IMR-90 (cell line): ENCODE measurements around the gene IL1F10. TPM values are rescaled to one million over a fixed set of nuclear protein-coding genes. Genes with fewer than 3 reads are reported as not detected.

ENCODE experiments used
- ATAC-seq: fragments of 200-7000 bp; cut with Tn5 transposase; 2 replicates; pipeline ENCODE4 v1.9.1; 2020; ENCODE audit warnings: low read depth, mild to moderate bottlenecking, moderate library complexity
- BruUV-seq: library from RNA; stranded (reverse); fragments of 400-500 nt; replicated peaks from 2 replicates; lab custom pipeline; 2021; lab: Mats Ljungman, UMichigan
- CTCF ChIA-PET: fragments of 300-600 bp; formaldehyde crosslinking; extraction: SDS; loops from one replicate; lab custom pipeline; 2021; ENCODE audit warnings: antibody characterized with exemption; lab: Yijun Ruan, JAX
- POLR2A ChIA-PET: fragments of 300-600 bp; sonication (Branson Sonifier 250); formaldehyde crosslinking; loops from one replicate; lab custom pipeline; 2022; ENCODE audit warnings: antibody characterized with exemption; ENCODE audit not compliant: unreplicated experiment; lab: Charles Lee
- DNase-seq: peaks from one replicate; pipeline ENCODE4 v3.0.0; 2013
- H2AFZ ChIP-seq: replicated peaks from 2 replicates; pipeline ENCODE3; 2013; ENCODE audit warnings: low read length, mild to moderate bottlenecking; ENCODE audit not compliant: poor library complexity
- H2AK5ac ChIP-seq: 2 replicates; pipeline ENCODE4 v1.6.1; 2013; ENCODE audit warnings: low read depth, low read length, inconsistent platforms
- H2AK9ac ChIP-seq: replicated peaks from 2 replicates; pipeline ENCODE3; 2013; ENCODE audit warnings: mild to moderate bottlenecking, low read depth, low read length, moderate library complexity; ENCODE audit not compliant: poor library complexity
- H2BK120ac ChIP-seq: 2 replicates; pipeline ENCODE4 v1.6.1; 2013; ENCODE audit warnings: low read depth, low read length, inconsistent platforms
- H2BK15ac ChIP-seq: 3 replicates; pipeline ENCODE4 v1.6.1; 2013; ENCODE audit warnings: low read depth, low read length, inconsistent platforms
- H2BK20ac ChIP-seq: 2 replicates; pipeline ENCODE4 v1.6.1; 2013; ENCODE audit warnings: low read depth, mild to moderate bottlenecking, inconsistent platforms, low read length, moderate library complexity
- H2BK5ac ChIP-seq: 2 replicates; pipeline ENCODE4 v1.6.1; 2013; ENCODE audit warnings: mild to moderate bottlenecking, low read depth, low read length, inconsistent platforms; ENCODE audit not compliant: poor library complexity, severe bottlenecking
- H3K14ac ChIP-seq: replicated peaks from 2 replicates; pipeline ENCODE4 v1.6.1; 2013; ENCODE audit warnings: low read depth, low read length, inconsistent platforms
- H3K18ac ChIP-seq: 2 replicates; pipeline ENCODE4 v1.6.1; 2013; ENCODE audit warnings: low read depth, low read length, control low read depth
- H3K23ac ChIP-seq: 2 replicates; pipeline ENCODE4 v1.6.1; 2013; ENCODE audit warnings: low read depth, low read length, inconsistent platforms
- H3K27ac ChIP-seq: 2 replicates; pipeline ENCODE4 v1.5.1; 2013; ENCODE audit warnings: mild to moderate bottlenecking, control low read depth, low read length; ENCODE audit not compliant: insufficient read depth
- H3K27me3 ChIP-seq: 2 replicates; pipeline ENCODE4 v1.6.1; 2013; ENCODE audit warnings: low read length; ENCODE audit not compliant: control insufficient read depth, insufficient read depth
- H3K36me3 ChIP-seq: 2 replicates; pipeline ENCODE4 v1.6.1; 2013; ENCODE audit warnings: low read length, mixed read lengths; ENCODE audit not compliant: control insufficient read depth, insufficient read depth
- H3K4ac ChIP-seq: 2 replicates; pipeline ENCODE4 v1.6.1; 2013; ENCODE audit warnings: low read depth, low read length, inconsistent platforms
- H3K4me1 ChIP-seq: 2 replicates; pipeline ENCODE4 v1.6.1; 2013; ENCODE audit warnings: low read length, mixed read lengths; ENCODE audit not compliant: control insufficient read depth, insufficient read depth
- H3K4me2 ChIP-seq: 2 replicates; pipeline ENCODE4 v1.6.1; 2013; ENCODE audit warnings: low read depth, mild to moderate bottlenecking, control low read depth, low read length, moderate library complexity
- H3K4me3 ChIP-seq: 2 replicates; pipeline ENCODE4 v1.5.1; 2013; ENCODE audit warnings: low read depth, mild to moderate bottlenecking, control low read depth, low read length, moderate library complexity; ENCODE audit not compliant: insufficient read depth
- H3K56ac ChIP-seq: 2 replicates; pipeline ENCODE4 v1.6.1; 2013; ENCODE audit warnings: low read length, inconsistent platforms; ENCODE audit not compliant: insufficient read depth; ENCODE audit errors: extremely low read depth
- H3K79me1 ChIP-seq, 2 experiments: 2 replicates each; pipeline ENCODE4 v1.6.1; 2013; ENCODE audit warnings: low read length in 2 of 2, inconsistent platforms in 1 of 2, low read depth in 1 of 2
- H3K9ac ChIP-seq: 2 replicates; pipeline ENCODE4 v1.6.1; 2013; ENCODE audit warnings: low read depth, low read length, control low read depth
- H3K9me1 ChIP-seq: 2 replicates; pipeline ENCODE4 v1.6.1; 2013; ENCODE audit warnings: low read length, inconsistent platforms; ENCODE audit not compliant: insufficient read depth
- H3K9me3 ChIP-seq: 2 replicates; pipeline ENCODE4 v1.6.1; 2013; ENCODE audit warnings: low read length; ENCODE audit not compliant: control insufficient read depth, insufficient read depth
- H4K20me1 ChIP-seq: 2 replicates; pipeline ENCODE4 v1.6.1; 2013; ENCODE audit warnings: low read length, inconsistent platforms; ENCODE audit not compliant: insufficient read depth
- H4K5ac ChIP-seq: 2 replicates; pipeline ENCODE4 v1.6.1; 2013; ENCODE audit warnings: mild to moderate bottlenecking, low read depth, low read length, control low read depth
- H4K8ac ChIP-seq, 2 experiments: 2 replicates each; pipeline ENCODE4 v1.6.1; 2013; ENCODE audit warnings: low read depth in 2 of 2, low read length in 2 of 2, control low read depth in 1 of 2, inconsistent platforms in 1 of 2
- H4K91ac ChIP-seq: 2 replicates; pipeline ENCODE4 v1.6.1; 2013; ENCODE audit warnings: low read depth, low read length, inconsistent platforms; ENCODE audit not compliant: insufficient read depth
- BHLHE40 ChIP-seq: fragments of 150-350 bp; IDR thresholded peaks from 2 replicates; pipeline ENCODE4 v1.6.1; 2016; ENCODE audit warnings: mild to moderate bottlenecking, low read depth, low read length
- CEBPB ChIP-seq: IDR thresholded peaks from 2 replicates; pipeline ENCODE4 v1.6.1; 2012; ENCODE audit warnings: low read depth, low read length, improper control_type of control experiment
- CHD1 ChIP-seq: IDR thresholded peaks from 2 replicates; pipeline ENCODE4 v1.6.1; 2012; ENCODE audit warnings: low read depth, low read length, improper control_type of control experiment
- FOS ChIP-seq: fragments of 150-350 bp; IDR thresholded peaks from 2 replicates; pipeline ENCODE4 v1.6.1; 2016; ENCODE audit warnings: low read depth, low read length
- MAFK ChIP-seq: IDR thresholded peaks from 2 replicates; pipeline ENCODE4 v1.6.1; 2012; ENCODE audit warnings: low read depth, low read length, improper control_type of control experiment
- MXI1 ChIP-seq: IDR thresholded peaks from 2 replicates; pipeline ENCODE4 v1.6.1; 2012; ENCODE audit warnings: low read depth, mild to moderate bottlenecking, low read length, moderate library complexity, borderline replicate concordance
- NFE2L2 ChIP-seq: fragments of 150-350 bp; IDR thresholded peaks from 2 replicates; pipeline ENCODE4 v1.6.1; 2016; ENCODE audit warnings: low read depth, mild to moderate bottlenecking, low read length
- POLR2A ChIP-seq: IDR thresholded peaks from 2 replicates; pipeline ENCODE4 v1.6.1; 2012; ENCODE audit warnings: mild to moderate bottlenecking, low read depth, low read length
- RAD21 ChIP-seq: IDR thresholded peaks from 2 replicates; pipeline ENCODE4 v1.6.1; 2012; ENCODE audit warnings: low read length, improper control_type of control experiment
- RCOR1 ChIP-seq: IDR thresholded peaks from 2 replicates; pipeline ENCODE4 v1.6.1; 2012; ENCODE audit warnings: mild to moderate bottlenecking, low read length, improper control_type of control experiment; ENCODE audit not compliant: insufficient replicate concordance
- SMC3 ChIP-seq: fragments of 150-350 bp; IDR thresholded peaks from 2 replicates; pipeline ENCODE4 v1.6.1; 2016; ENCODE audit warnings: low read depth, mild to moderate bottlenecking, antibody characterized with exemption, low read length, moderate library complexity
- WGBS, 2 experiments: methylation state at CpG; one replicate each; pipeline versions ENCODE4 v1.1.5 to v1.1.7; 2013; ENCODE audit warnings: missing lambda C conversion rate in 2 of 2; ENCODE audit not compliant: insufficient read length in 1 of 2; ENCODE audit errors: extremely low coverage in 2 of 2; 5-methylcytosine and 5-hydroxymethylcytosine counted together
- dilution Hi-C: fragments of 300-500 bp; cut with HindIII; formaldehyde crosslinking; loops from one replicate; pipeline ENCODE4 v1.14.3; 2018; ENCODE audit warnings: low sequenced_read_pairs; ENCODE audit not compliant: unreplicated experiment
- in situ Hi-C: fragments of 300-500 bp; cut with MboI; formaldehyde crosslinking; loops from 3 replicates; pipeline ENCODE4 v1.14.3; 2019; ENCODE audit warnings: low sequenced_read_pairs, inconsistent platforms, mixed read lengths
- intact Hi-C: fragments of 100-400 bp; cut with micrococcal nuclease; formaldehyde crosslinking; loops from 2 replicates; pipeline ENCODE4 v1.10.0; 2022
- polyA plus RNA-seq, 3 experiments: library from polyadenylated mRNA; depleted of rRNA; stranded (reverse); fragments of >200 nt; gene quantifications; 2 replicates each; pipeline ENCODE4 v1.2.3, GENCODE V29; 2012; ENCODE audit warnings: low replicate concordance in 1 of 3
- total RNA-seq: library from RNA; depleted of rRNA; stranded (reverse); fragments of >200 nt; gene quantifications from 2 replicates; pipeline ENCODE4 v1.2.3, GENCODE V29; 2012

Gene IL1F10
- total and polyA plus RNA-seq, 2 of the 4 experiments (the other 2 are of a cell fraction), result not detected

DNA sequence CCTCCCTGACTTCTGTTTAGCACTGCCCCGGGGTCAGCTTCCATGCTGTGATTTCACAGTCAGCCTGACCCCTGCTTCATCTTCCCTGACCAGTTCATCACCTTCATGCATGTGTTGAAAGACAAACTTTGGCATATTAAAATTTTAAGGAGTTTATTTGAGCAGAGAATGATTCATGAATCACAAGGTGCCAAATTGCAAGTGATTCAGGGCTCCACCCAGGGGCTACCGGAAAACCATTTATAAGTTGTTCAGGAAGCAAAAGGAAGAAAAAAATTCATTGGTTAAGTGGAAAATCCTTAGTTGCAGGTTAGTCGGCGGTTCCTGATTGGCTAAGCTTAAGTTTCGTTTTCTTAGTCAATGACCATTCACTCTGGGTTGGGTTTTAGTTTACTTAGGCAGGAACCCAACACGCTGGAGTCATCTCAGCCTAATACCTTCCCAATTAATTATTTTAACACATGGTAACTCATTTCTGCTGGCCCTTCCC, 10.6 kb downstream of the IL1F10 start:
- dilution Hi-C loops, result no loop called here
- no peak overlapping the region for H3K9ac ChIP-seq
- DNase-seq (no peak), ATAC-seq (no peak)
- H3K4ac ChIP-seq, result no peak overlapping the region
- no peak overlapping the region for H2AK5ac ChIP-seq
- no peak overlapping the region for H2BK15ac ChIP-seq
- WGBS, 2 experiments, result no CpG with 5 or more reads among the region's 6 CpGs
- no peak overlapping the region for H3K4me2 ChIP-seq
- H3K9me3 ChIP-seq, result no peaks in the 10 kb centered on the region
- intact Hi-C loops, result no loop called here
- peaks cover 18% of the 10 kb centered on the region for H3K27me3 ChIP-seq
- ChIA-PET POLR2A (no interaction called here), CTCF (no interaction called here)
- H3K14ac ChIP-seq, result no peak overlapping the region
- no peak for TF ChIP-seq POLR2A
- TF ChIP-seq CHD1, result no peak
- TF ChIP-seq FOS, result no peak
- TF ChIP-seq RAD21, result no peak
- TF ChIP-seq SMC3, result no peak
- no peak for TF ChIP-seq NFE2L2
- TF ChIP-seq MXI1, result no peak
- TF ChIP-seq MAFK, result no peak
- no peak for TF ChIP-seq CEBPB
- no peak for TF ChIP-seq BHLHE40
- TF ChIP-seq RCOR1, result no peak
- H3K36me3 ChIP-seq, result no peaks in the 10 kb centered on the region
- H3K4me1 ChIP-seq, result no peaks in the 10 kb centered on the region
- in situ Hi-C loops, result no loop called here
- no peak overlapping the region for H3K18ac ChIP-seq
- no peak overlapping the region for H4K91ac ChIP-seq
- no peak overlapping the region for H3K4me3 ChIP-seq
- H2BK120ac ChIP-seq, result no peak overlapping the region
- no peak overlapping the region for H3K23ac ChIP-seq
- no peaks in the 10 kb centered on the region for H3K9me1 ChIP-seq
- no peak overlapping the region for H3K27ac ChIP-seq
- no peak overlapping the region for H4K8ac ChIP-seq
- no TSS peak for BruUV-seq
- H2BK20ac ChIP-seq, result no peak overlapping the region
- H3K56ac ChIP-seq, result no peak overlapping the region
- H4K20me1 ChIP-seq, result no peaks in the 10 kb centered on the region
- no peak overlapping the region for H2BK5ac ChIP-seq
- H3K79me1 ChIP-seq, result no peaks in the 10 kb centered on the region
- no peak overlapping the region for H2AFZ ChIP-seq
- H2AK9ac ChIP-seq, result no peak overlapping the region
- H4K5ac ChIP-seq, result no peak overlapping the region
